Effector CD4-positive, alpha-beta T cell (primary cell): ENCODE measurements around the gene FADS1.
A peak's percentile ranks its signal among the peaks of the same experiment; 100 is the strongest.

Experiments used
- DNase-seq: peaks from one replicate; pipeline ENCODE4 v3.0.0-alpha.2; 2020

Gene FADS1

GRCh38 chr11:61844909-61845565, 28.2 kb upstream of the FADS1 start:
- DNase-seq = no peak

GRCh38 chr11:61842528-61842820, 25.7 kb upstream of the FADS1 start:
- DNase-seq = no peak

GRCh38 chr11:61841636-61842527, 25.1 kb upstream of the FADS1 start:
- DNase-seq = no peak

- no peak for DNase-seq
Observed at GRCh38 chr11:61840371-61840770, 23.6 kb upstream of the FADS1 start.

- no peak for DNase-seq
Observed at GRCh38 chr11:61839742-61840141, 22.9 kb upstream of the FADS1 start.

GRCh38 chr11:61838921-61839320, 22.1 kb upstream of the FADS1 start:
- DNase-seq = no peak

GRCh38 chr11:61838501-61838900, 21.7 kb upstream of the FADS1 start:
- no peak for DNase-seq

- DNase-seq = no peak
Observed at GRCh38 chr11:61837411-61838005, 20.7 kb upstream of the FADS1 start.

- DNase-seq = no peak
Observed at GRCh38 chr11:61836193-61836592, 19.4 kb upstream of the FADS1 start.

- DNase-seq = peak; percentile 49
Observed at GRCh38 chr11:61834278-61835048, 17.7 kb upstream of the FADS1 start.

GRCh38 chr11:61833926-61834277, 17.1 kb upstream of the FADS1 start:
- DNase-seq = no peak

GRCh38 chr11:61833471-61833870, 16.7 kb upstream of the FADS1 start:
- peak; percentile 44 for DNase-seq

- no peak for DNase-seq
Observed at GRCh38 chr11:61832754-61833153, 16.0 kb upstream of the FADS1 start.

GRCh38 chr11:61832207-61832606, 15.4 kb upstream of the FADS1 start:
- no peak for DNase-seq

- DNase-seq = no peak
Observed at GRCh38 chr11:61830237-61831105, 13.7 kb upstream of the FADS1 start.

- DNase-seq = no peak
Observed at GRCh38 chr11:61829806-61830205, 13.0 kb upstream of the FADS1 start.

GRCh38 chr11:61828629-61829407, 12.0 kb upstream of the FADS1 start:
- peak; percentile 30 for DNase-seq

- no peak for DNase-seq
Observed at GRCh38 chr11:61828379-61828628, 11.5 kb upstream of the FADS1 start.

- peak; percentile 80 for DNase-seq
Observed at GRCh38 chr11:61827571-61828378, 11.0 kb upstream of the FADS1 start, which contains the start of gene FADS2. Gene FADS2, plus strand, starts transcription at chr11:61828300. Its CDS starts 91 bp downstream, at chr11:61828391.

- no peak for DNase-seq
Observed at GRCh38 chr11:61826930-61827570, 10.2 kb upstream of the FADS1 start.
